GM12801 (cell line): ENCODE results near the gene NPLOC4.

ENCODE experiments used
- TF ChIP-seq, protein P1 (sequence below): IDR thresholded peaks from one replicate; pipeline ENCODE4 v1.5.1; 2011; ENCODE audit warnings: control low read depth; ENCODE audit not compliant: insufficient read length; ENCODE audit errors: extremely low read depth

The NPLOC4 gene

DNA sequence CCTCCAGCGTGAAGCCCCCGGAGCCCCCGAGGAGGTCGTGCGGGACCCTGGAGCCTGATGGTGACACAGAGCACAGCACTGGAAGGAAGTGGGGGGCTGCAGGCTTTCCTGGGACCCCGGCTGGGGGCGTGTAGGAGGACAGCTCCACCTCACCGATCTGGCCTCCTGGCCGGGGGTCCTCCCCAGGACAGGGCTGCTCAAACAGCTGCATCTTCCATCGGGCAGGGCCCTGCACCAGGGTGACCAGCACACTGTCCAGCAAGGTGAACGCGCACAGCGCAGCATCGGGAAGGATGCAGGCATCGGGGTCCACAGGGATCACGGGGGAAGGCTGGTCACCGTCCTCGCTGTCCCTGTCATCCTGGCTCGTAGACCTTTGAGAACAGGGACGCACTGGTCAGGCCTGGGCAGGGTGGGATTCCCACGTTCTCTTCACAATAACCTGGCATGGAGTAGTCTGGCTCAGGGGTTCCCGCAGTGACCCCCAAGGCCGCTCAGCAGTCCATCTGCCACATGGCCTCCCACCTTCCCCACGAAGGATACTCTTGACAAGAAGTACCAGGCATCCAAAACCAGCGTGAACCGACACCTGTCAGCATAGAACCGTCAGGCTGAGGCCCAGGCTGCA, 86.0 kb downstream of the NPLOC4 start:
- TF ChIP-seq, protein P1, sequence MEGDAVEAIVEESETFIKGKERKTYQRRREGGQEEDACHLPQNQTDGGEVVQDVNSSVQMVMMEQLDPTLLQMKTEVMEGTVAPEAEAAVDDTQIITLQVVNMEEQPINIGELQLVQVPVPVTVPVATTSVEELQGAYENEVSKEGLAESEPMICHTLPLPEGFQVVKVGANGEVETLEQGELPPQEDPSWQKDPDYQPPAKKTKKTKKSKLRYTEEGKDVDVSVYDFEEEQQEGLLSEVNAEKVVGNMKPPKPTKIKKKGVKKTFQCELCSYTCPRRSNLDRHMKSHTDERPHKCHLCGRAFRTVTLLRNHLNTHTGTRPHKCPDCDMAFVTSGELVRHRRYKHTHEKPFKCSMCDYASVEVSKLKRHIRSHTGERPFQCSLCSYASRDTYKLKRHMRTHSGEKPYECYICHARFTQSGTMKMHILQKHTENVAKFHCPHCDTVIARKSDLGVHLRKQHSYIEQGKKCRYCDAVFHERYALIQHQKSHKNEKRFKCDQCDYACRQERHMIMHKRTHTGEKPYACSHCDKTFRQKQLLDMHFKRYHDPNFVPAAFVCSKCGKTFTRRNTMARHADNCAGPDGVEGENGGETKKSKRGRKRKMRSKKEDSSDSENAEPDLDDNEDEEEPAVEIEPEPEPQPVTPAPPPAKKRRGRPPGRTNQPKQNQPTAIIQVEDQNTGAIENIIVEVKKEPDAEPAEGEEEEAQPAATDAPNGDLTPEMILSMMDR: no peak

DNA sequence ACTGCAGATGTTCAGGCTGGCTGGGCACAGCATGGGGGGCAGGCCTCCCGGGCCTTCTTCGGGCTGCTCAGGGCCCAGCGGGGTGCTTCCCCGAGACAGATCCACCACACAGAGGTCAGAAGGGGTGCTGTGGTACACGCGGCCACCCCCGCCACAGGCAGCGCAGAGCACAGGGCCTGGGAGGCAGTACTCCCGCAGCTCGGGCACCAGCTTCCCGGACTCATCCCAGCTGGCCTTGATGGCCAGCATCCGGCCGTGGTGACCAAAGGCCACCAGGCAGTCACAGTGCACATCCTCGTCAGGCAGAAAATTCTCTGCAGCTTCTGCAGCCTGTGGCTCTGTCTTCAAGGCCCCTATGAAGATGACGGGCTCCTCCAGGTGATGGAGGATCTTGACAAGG, 86.6 kb downstream of the NPLOC4 start:
- TF ChIP-seq, protein P1: no peak

DNA sequence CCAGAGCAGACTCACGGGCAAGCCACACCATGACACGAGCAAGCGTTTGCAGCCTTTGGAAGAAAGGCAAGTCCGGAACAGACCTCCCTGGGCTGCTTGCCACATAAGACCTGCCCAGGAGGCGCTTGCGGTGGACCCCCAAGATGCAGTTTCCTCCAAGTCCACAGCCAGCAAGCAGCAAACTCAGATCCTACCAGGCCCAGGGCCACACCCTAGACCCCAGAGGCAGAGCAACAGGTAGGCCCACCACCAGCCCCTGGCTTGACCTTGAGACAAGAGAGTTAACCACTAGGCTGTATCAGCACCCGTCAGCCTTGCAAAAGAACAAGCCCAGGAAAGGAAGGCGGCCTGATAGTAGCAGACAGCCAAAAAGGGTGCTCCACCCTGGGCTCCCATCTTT, 87.1 kb downstream of the NPLOC4 start:
- TF ChIP-seq, protein P1: no peak

DNA sequence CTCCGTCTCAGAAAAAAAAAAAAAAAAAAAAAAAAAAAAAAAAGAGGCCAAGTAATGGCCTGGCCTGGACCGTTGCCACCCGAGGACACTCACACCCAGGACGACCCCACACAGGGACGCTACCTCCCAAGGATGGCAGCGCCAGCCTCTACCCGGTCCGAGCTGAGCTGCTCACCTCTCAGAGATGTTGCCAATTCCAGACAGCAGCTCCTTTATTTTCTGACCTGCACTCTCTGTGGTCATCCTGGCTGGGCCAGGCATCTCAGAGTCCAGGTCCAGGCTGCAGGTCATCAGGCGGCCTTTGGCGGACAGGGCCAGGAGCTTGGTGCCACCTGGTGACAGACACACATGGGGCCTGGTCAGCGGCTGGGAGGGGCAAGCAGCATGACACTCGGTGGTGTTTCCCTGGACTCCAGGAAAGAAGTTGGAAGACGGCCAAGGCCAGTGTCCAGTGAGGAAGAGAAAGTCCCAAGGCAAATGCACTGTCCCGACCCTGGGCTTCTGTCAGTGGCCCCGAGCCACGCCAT, 87.8 kb downstream of the NPLOC4 start:
- TF ChIP-seq, protein P1: no peak

DNA sequence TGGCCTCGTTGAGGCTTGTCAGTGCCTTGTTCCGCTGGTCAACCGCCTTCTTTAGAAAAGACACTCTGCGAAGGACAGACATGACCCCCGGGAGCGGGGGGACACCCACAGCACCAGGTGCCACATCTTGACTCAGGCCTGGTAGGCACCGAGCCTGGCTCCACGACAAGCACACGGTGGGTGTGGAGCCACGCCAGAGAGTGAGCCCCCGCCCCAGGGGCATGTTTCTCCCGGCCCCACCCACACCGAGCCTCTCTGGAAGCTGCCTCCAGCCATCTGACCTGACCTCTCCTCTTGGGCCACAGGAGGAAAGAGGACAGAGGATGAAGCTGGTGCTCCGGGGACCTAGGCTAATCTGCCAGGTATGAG, 89.3 kb downstream of the NPLOC4 start:
- TF ChIP-seq, protein P1: no peak

DNA sequence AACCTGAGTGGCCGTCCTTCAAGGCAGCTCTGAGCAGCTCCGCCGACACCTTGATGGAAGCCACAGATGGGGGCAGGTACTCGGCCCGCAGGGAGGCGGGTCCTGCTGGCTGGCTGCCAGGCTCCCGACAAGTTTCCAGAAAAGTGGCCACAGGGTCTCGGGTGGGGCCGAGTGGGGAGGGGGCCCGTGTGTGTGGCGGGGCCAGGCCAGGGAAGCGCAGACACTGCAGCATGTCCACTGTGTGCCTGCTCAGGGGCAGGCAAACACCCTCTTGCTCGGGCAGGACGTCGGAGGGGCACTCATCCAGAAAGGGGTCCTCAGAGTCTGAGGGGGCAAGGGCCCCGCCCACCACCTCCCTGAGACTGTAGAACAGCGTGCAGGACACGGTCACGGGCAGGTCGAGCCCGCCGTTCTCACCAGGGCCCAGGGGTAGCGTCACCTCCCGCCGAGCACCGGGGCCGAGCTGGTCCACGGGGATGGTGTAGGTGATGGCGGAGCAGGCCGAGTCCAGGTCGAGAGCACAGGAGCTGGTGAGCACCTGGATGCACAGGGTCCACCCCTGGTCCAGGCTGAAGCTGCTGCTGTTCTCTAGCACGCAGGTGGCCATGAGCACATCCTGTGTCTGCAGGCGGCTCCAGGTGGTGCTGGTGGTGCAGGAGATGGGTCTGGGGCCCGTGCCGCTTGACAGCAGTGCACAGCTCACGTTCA, 89.9 kb downstream of the NPLOC4 start:
- TF ChIP-seq, protein P1: no peak

DNA sequence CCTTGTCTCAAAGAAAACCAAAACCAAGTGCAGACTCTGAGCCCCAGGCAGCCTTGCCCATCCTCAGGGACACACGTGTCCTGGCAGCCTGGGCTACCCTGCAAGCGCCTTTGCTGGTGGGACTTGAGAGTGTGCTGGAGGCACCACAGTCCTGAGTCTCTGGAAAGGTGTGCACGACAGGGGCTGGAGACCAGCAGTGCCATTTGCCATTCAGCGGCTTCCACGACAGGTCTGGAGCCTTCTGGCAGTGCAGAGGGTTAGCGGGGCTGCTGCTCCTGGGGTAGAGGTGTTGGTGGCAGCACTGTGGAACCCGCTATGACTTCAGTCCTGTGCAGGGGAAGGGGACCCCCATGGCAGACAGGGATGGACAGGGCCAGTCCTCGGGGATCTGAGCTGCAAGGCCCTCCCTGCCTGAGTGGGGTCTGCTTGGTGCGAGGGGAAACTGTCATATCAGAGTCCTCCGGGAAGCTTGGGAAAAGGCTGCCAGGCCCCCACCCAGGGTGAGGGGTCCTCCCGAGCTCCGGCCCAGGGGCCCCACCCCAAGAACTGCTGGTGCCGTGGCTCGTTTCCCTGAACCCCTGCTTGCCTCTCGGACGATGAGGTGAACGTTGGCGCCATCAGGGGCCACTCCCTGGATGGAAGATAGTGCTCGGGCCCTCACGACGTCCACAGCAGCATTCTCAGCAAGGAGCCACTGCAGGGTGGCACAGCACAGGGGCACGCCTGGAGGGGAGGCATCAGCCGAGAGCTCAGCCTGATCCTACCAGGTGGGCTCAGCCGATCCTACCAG, 91.6 kb downstream of the NPLOC4 start:
- TF ChIP-seq, protein P1: no peak
